K562 (cell line): ENCODE results near the gene JAG2. TPM values are rescaled to one million over a fixed set of nuclear protein-coding genes. Genes with fewer than 3 reads are reported as not detected.

Source experiments
- ATAC-seq: fragments of 200-7000 bp; cut with Tn5 transposase; 3 replicates; pipeline ENCODE4 v1.9.1; 2020; ENCODE audit warnings: moderate library complexity
- BruUV-seq: library from RNA; stranded (reverse); fragments of 400-500 nt; replicated peaks from 2 replicates; lab custom pipeline; 2021; lab: Mats Ljungman, UMichigan
- CTCF ChIA-PET: fragments of 300-600 bp; formaldehyde crosslinking; extraction: SDS; loops from one replicate; lab custom pipeline; 2021; ENCODE audit warnings: low intra/inter-chr PET ratio; lab: Yijun Ruan, JAX
- POLR2A ChIA-PET: fragments of 300-600, 350-650 bp; sonication (Branson Sonifier 250); formaldehyde crosslinking; extraction: SDS; loops from one replicate; lab custom pipeline; 2021; ENCODE audit warnings: antibody characterized with exemption, inconsistent platforms; lab: Yijun Ruan, JAX
- DNase-seq, 4 experiments: peaks; one replicate each; pipeline versions ENCODE4 v3.0.0 to v3.0.0-alpha.2; 2011 to 2018; ENCODE audit warnings: low spot score in 3 of 4, mixed read lengths in 3 of 4; ENCODE audit errors: extremely low read depth in 1 of 4
- FAIRE-seq: peaks from 2 replicates; lab custom pipeline; 2011; peaks lifted over from hg19 to GRCh38; lab: Jason Lieb, UNC
- H2AFZ ChIP-seq: 2 replicates; pipeline ENCODE4 v1.6.0; 2011; ENCODE audit warnings: low read depth, low read length, control low read depth, inconsistent platforms
- H3K27ac ChIP-seq: fragments of 200-600 bp; 3 replicates; pipeline ENCODE4 v1.8.0; 2011; ENCODE audit warnings: low read depth, mild to moderate bottlenecking, control low read depth, inconsistent platforms, low read length, moderate library complexity, mixed read lengths; ENCODE audit errors: extremely low read depth
- H3K27me3 ChIP-seq, 2 experiments: fragments of 300-600 bp in 1 of 2; 2 replicates in 1 of 2; 3 replicates in 1 of 2; pipeline versions ENCODE4 v1.6.0 to v1.8.0; 2011; ENCODE audit warnings: inconsistent platforms in 2 of 2, low read length in 2 of 2, mild to moderate bottlenecking in 1 of 2, mixed read lengths in 1 of 2, moderate library complexity in 1 of 2; ENCODE audit not compliant: control insufficient read depth in 2 of 2, insufficient read depth in 2 of 2
- H3K36me3 ChIP-seq: fragments of 300-600 bp; 3 replicates; pipeline ENCODE4 v1.8.0; 2011; ENCODE audit warnings: mild to moderate bottlenecking, low read length, inconsistent platforms; ENCODE audit not compliant: control insufficient read depth, insufficient read depth
- H3K4me1 ChIP-seq, 2 experiments: fragments of 200-600 bp in 1 of 2; replicated peaks in 1 of 2; 2 replicates in 1 of 2; 3 replicates in 1 of 2; pipeline versions ENCODE4 v1.5.1 to v1.8.0; 2011; ENCODE audit warnings: inconsistent platforms in 2 of 2, low read length in 2 of 2, mild to moderate bottlenecking in 1 of 2, mixed read lengths in 1 of 2, moderate library complexity in 1 of 2; ENCODE audit not compliant: control insufficient read depth in 2 of 2, insufficient read depth in 2 of 2
- H3K4me2 ChIP-seq: 2 replicates; pipeline ENCODE4 v1.6.1; 2011; ENCODE audit warnings: low read length, control low read depth, inconsistent platforms, mixed read lengths; ENCODE audit not compliant: insufficient read depth
- H3K4me3 ChIP-seq: fragments of 200-600 bp; sonication (generic), shearing (Covaris generic); 2 replicates; pipeline ENCODE4 v1.5.1; 2016; ENCODE audit warnings: control low read depth, inconsistent platforms
- H3K79me2 ChIP-seq: fragments of 200-600 bp; 3 replicates; pipeline ENCODE4 v1.8.0; 2011; ENCODE audit warnings: low read length, inconsistent platforms; ENCODE audit not compliant: control insufficient read depth, insufficient read depth
- H3K9ac ChIP-seq, 2 experiments: 2 replicates each; pipeline versions ENCODE4 v1.6.0 to v1.6.1; 2011; ENCODE audit warnings: low read depth in 2 of 2, low read length in 2 of 2, control low read depth in 1 of 2, inconsistent platforms in 1 of 2, mild to moderate bottlenecking in 1 of 2, mixed read lengths in 1 of 2; ENCODE audit not compliant: insufficient read depth in 1 of 2
- H3K9me1 ChIP-seq: one replicate; pipeline ENCODE4 v1.6.0; 2011; ENCODE audit warnings: inconsistent platforms, mild to moderate bottlenecking, low read length, moderate library complexity; ENCODE audit not compliant: control insufficient read depth, insufficient read depth
- H3K9me3 ChIP-seq: replicated peaks from 2 replicates; pipeline ENCODE4 v1.5.1; 2011; ENCODE audit warnings: low read depth, low read length, inconsistent platforms; ENCODE audit not compliant: control insufficient read depth, insufficient read depth
- H4K20me1 ChIP-seq: replicated peaks from 2 replicates; pipeline ENCODE4 v1.6.1; 2011; ENCODE audit warnings: low read length, inconsistent platforms, mixed read lengths; ENCODE audit not compliant: control insufficient read depth, insufficient read depth
- MBD1 ChIP-seq: fragments of 250-450 bp; sonication (Bioruptor Pico); IDR thresholded peaks from 2 replicates; pipeline ENCODE4 v1.8.0; 2022; ENCODE audit warnings: inconsistent platforms
- SPI1 ChIP-seq: IDR thresholded peaks from 2 replicates; pipeline ENCODE4 v1.6.1; 2011; ENCODE audit warnings: low read depth, low read length, control low read depth, borderline replicate concordance
- WGBS: fragments of 100-300 bp; shearing (Covaris generic); methylation state at CpG from one replicate; pipeline ENCODE4 v1.1.6; 2016; ENCODE audit warnings: low coverage, mixed read lengths; ENCODE audit not compliant: insufficient coverage; ENCODE audit errors: missing lambda C conversion rate; 5-methylcytosine and 5-hydroxymethylcytosine counted together
- in situ Hi-C: fragments of 300-500 bp; cut with MboI; formaldehyde crosslinking; loops from 4 replicates; pipeline ENCODE4 v1.15.0; 2018; ENCODE audit warnings: inconsistent platforms, mixed read lengths
- intact Hi-C: fragments of 100-400 bp; cut with micrococcal nuclease; formaldehyde crosslinking; loops from 2 replicates; pipeline ENCODE4 v1.14.2; 2022
- polyA plus RNA-seq, 8 experiments: library from polyadenylated mRNA; depleted of rRNA in 4 of 8; stranded (reverse) in 5 of 8; unstranded in 3 of 8; fragments of >200 nt; fragmentation: Nextera tagmentation in 2 of 8; fragmentation: Illumina TruSeq in 1 of 8; extraction: Ambion mirVana in 2 of 8; extraction: Trizol in 1 of 8; gene quantifications; 2 replicates each; pipeline versions ENCODE4 v1.2.1 to v1.2.3, GENCODE V29; 2011 to 2014; ENCODE audit warnings: inconsistent platforms in 1 of 8, missing spikeins in 1 of 8
- total RNA-seq, 7 experiments: library from RNA; depleted of rRNA in 6 of 7; stranded (reverse); fragments of >200 nt in 6 of 7; fragmentation: Illumina TruSeq in 2 of 7; extraction: Trizol in 2 of 7; gene quantifications; 2 replicates each; pipeline versions ENCODE4 v1.2.1 to v1.2.3, GENCODE V29; 2011 to 2021; ENCODE audit warnings: low replicate concordance in 1 of 7
- TF ChIP-seq, protein P1 (sequence below): sonication (generic); formaldehyde crosslinking; IDR thresholded peaks from 2 replicates; pipeline ENCODE4 v1.5.0; 2020; ENCODE audit warnings: missing genetic modification reagents

The JAG2 gene
- total and polyA plus RNA-seq, 9 of the 15 experiments (the other 6 are each of a cell fraction or from before 2014, with no cell fraction given) = 0.25 to 48.4 (median 8.6) TPM

- no peaks in the 10 kb centered on the region for H3K36me3 ChIP-seq
- in situ Hi-C loops = no loop called here
- CTCF ChIA-PET = no interaction called here
- H3K9me3 ChIP-seq = no peaks in the 10 kb centered on the region
- no peak for DNase-seq
- no peaks in the 10 kb centered on the region for H3K9me1 ChIP-seq
- TF ChIP-seq, protein P1, sequence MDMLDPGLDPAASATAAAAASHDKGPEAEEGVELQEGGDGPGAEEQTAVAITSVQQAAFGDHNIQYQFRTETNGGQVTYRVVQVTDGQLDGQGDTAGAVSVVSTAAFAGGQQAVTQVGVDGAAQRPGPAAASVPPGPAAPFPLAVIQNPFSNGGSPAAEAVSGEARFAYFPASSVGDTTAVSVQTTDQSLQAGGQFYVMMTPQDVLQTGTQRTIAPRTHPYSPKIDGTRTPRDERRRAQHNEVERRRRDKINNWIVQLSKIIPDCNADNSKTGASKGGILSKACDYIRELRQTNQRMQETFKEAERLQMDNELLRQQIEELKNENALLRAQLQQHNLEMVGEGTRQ (CRISPR knock-in tag) = no peak
- TF ChIP-seq MBD1 (CRISPR knock-in tag) (no peak), SPI1 (no peak)
- TF ChIP-seq, all 486 proteins: peak for 0
- no peaks in the 10 kb centered on the region for H4K20me1 ChIP-seq
- ATAC-seq = no peak
- no peak overlapping the region for H3K4me2 ChIP-seq
- POLR2A ChIA-PET = no interaction called here
- no TSS peak for BruUV-seq
- intact Hi-C loops = no loop called here
- H3K9ac ChIP-seq = no peak overlapping the region
- no peak overlapping the region for H3K4me3 ChIP-seq
- no peak for FAIRE-seq
- H3K79me2 ChIP-seq = no peaks in the 10 kb centered on the region
- no peak overlapping the region for H2AFZ ChIP-seq
- WGBS = 0% methylated on average over 5 of the region's 5 CpGs
- peaks cover 11 to 53% of the 10 kb centered on the region in 2 experiments; a peak in 4 of 5 replicates for H3K27me3 ChIP-seq
- no peaks in the 10 kb centered on the region for H3K4me1 ChIP-seq
- H3K27ac ChIP-seq = no peak overlapping the region
These were observed 43.8 kb downstream of the JAG2 start for GRCh38 chr14:105124823-105125222.
